CD4-positive, alpha-beta T cell treated with Interferon gamma for 1 hour (primary cell): Measurements from ENCODE around the gene SV2A.
A peak's percentile ranks its signal among the peaks of the same experiment; 100 is the strongest.
"Not testable (repeated sequence)": the region's sequence is repeated elsewhere in the genome, so short reads cannot be mapped to it uniquely, and the experiment has no call there.

Experiments used
- DNase-seq: peaks from one replicate; pipeline ENCODE4 v3.0.0-alpha.2; 2020

SV2A gene

GRCh38 chr1:149917571-149918144 lies at the start of gene SV2A:
SV2A (minus strand) TSS chr1:149917844; CDS start chr1:149913840, 4,004 bp downstream.
- no peak for DNase-seq

GRCh38 chr1:149967041-149967440 lies 49.4 kb upstream of the SV2A start:
- no peak for DNase-seq

DNA sequence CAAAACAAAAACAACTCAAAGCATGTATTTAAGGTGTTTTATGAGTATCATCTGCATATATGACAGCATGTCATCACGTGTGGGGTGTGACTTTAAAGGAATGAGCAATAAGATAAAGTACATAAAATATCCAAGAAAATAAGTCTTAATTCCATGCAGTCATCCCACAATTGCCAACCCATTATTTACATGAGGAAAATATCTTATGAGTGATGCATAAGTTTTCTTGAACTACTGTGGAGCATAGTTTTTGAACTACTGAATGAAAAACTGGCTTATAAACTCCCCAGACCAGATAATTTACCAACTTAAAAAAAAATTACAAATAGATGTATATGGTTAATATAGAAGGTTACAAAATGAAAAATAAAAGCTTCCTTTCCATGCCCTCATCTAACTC lies 48.8 kb upstream of the SV2A start:
- DNase-seq: no peak

DNA sequence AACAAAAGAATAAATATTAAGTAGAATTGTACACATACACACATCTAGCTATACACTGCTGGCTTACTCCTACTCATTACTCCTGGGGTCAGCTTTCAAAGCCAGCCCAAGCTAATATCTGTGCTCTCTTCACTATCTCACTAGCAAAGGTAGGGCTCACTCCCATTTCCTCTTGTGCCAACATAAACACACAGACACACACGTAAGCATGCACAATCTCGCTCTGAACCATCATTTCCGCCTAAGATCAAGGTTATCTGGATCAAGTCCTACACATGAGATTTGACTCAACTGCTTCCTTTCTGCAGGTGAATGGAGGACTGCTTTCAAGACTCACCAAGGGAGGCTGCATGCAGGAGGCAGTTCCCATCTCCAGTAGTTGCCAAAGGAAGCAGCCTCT lies 47.8 kb upstream of the SV2A start:
- DNase-seq: no peak

- DNase-seq: no peak
These were observed 45.7 kb upstream of the SV2A start for GRCh38 chr1:149963358-149963757.

DNA sequence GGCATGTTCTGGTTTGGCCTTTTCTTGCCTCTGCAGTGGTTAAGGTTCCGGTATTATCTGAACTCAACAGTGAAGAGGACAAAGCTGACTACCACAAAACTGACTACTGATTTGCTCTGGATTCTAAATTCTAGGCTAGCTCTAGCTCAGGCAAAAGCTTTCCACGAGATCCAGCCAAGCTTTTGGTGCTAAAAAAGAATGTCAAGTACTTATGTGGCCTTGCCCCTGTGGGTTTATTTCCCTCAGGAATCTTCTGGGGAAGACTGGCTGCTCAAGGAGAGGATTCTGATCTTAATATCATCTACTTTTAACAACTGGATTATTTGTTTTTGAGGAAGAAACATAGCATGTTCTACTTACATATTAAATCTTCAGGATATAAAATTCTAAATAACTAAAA lies 45.1 kb upstream of the SV2A start:
- no peak for DNase-seq

DNA sequence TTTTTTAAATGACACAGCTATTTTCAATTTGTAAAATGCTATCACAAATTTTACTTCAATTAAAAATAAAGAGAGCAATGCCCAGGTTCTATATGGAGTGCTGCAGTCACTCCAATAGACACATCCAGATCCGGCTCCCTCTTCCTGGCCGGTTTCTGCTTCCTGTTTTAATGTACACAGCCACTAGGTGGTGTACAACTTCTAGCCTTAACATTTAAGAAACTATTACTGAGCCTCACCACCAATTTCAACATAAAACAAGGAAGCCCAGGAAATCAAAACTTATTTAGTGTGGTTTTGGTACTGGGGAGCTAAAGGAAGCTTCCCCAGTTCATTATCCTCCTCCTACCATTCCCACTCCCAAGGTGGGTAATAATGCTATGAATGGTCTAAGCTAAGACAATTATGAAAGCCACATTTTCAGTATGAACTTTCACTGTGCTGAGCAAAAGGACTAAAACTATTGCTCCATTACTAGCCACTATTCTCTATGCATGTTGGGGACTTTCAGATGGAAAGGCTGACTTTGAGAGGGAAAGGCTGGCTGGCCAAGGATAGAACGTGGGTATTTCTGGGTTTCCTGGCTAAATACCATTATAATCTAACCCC lies 44.5 kb upstream of the SV2A start:
- DNase-seq: peak; percentile 46

- DNase-seq: not testable (repeated sequence)
These were observed 39.9 kb upstream of the SV2A start for GRCh38 chr1:149957548-149957947.

- DNase-seq: no peak
These were observed 32.3 kb upstream of the SV2A start for GRCh38 chr1:149949911-149950310.

GRCh38 chr1:149945206-149945605 lies 27.6 kb upstream of the SV2A start:
- no peak for DNase-seq

GRCh38 chr1:149942885-149943284 lies 25.2 kb upstream of the SV2A start:
- DNase-seq: no peak

DNA sequence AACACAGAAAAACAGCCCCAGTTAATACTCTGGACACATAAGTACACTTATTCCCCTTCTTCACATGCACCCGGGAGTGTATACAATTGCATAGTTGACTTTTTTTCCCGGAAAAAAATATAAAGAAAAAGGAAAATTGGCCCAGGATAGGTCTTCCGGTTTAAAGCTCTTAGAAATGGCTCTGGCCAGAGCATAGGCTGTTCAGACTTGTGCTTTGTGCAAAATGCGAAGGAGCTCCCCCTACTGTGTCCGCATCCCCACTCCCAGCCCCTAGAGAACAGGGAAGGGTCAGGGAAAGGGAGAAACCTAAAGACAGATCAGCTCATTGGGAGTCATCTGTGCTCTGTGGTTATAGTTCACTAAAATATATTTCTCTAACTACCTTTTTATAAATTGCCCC lies 24.6 kb upstream of the SV2A start:
- DNase-seq: no peak

- DNase-seq: no peak
These were observed 22.8 kb upstream of the SV2A start for GRCh38 chr1:149940427-149940826.

DNA sequence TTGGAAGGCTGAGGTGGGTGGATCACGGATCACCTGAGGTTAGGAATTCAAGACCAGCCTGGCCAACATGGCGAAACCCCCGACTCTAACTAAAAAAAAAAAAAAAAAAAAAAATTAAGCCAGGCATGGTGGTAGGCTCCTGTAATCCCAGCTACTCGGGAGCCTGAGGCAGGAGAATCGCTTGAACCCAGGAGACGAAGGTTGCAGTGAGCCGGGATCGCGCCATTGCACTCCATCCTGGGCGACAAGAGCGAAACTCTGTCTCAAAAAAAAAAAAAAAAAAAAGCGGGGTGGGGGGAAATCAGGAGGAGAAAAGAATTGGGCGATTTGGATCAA lies 21.0 kb upstream of the SV2A start:
- DNase-seq: not testable (repeated sequence)

DNA sequence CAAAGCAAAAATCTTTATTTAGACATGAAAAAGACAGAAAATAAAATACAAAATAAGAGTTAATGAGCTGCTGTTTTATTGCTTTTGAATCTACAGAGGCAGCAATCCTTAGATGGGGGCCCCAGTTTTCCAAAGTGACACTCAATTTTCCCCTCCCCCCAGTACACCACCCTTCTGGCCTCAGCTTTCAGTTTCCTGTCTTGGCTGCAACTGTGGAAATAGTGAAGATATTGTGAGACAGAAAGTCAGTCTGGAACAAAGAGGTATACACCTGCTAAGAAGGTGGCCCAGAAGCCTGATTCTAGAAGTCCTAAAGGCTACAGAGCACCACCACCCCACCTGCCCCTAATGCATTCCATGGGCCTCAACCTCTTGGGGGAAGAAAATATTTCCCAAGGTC lies 20.1 kb upstream of the SV2A start:
- no peak for DNase-seq

DNA sequence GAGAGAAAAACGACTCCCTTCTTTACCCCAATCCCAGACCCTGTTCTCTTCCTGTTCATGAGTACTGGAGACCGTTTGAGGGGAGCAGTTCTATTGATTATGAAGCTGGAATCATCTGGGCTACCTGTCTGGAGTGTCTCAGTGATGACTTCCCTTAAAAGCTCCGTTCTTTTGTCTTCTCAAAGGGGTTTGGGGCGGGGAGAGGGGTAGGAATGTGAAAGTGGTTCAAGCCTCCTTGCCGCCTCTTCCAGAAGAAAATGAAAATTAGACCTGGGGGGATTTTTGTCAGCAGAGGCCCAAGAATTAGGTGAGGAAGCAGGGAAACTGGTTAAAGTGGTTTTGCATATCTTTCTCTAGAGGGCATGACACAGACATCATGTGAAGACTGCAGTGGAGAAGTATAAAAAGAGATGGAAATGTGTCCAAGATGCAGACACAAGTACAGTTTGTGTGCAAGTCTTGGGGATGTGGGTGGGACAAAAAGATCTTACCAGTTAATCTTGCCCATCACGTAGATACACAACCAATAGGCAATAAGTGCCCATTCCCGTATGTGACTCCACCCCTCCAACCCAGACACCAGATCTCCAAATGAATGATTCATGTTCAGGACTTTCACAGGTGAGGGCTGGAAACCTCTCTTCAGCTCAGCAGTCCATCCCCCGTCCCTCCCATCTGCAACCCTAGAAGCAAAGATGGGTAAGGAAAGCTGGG lies 19.5 kb upstream of the SV2A start:
- DNase-seq: no peak

- DNase-seq: no peak
These were observed 18.7 kb upstream of the SV2A start, which contains the start of gene MTMR11 for GRCh38 chr1:149936170-149936991. MTMR11 (minus strand) TSS chr1:149936879; CDS start chr1:149936647, 232 bp downstream.

DNA sequence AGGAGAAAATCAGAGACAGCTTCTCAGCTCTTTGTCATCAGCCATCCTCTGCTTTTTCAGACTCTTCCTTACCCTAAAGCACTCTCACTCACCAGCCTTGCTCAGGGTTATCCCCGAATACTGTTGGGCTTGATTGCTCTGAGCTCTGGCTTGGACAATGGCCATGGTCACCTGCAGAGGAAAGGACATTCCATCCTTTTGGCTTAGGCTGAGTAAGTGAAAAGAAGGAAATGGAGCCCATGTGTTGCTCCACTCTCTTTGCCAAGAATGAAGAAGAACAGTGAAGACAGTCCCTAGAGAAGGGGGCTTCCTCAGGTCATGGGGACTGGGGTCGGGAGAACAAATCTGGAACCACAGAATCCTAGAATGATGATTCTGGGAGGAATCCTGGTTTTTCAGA lies 16.7 kb upstream of the SV2A start:
- DNase-seq: no peak

DNA sequence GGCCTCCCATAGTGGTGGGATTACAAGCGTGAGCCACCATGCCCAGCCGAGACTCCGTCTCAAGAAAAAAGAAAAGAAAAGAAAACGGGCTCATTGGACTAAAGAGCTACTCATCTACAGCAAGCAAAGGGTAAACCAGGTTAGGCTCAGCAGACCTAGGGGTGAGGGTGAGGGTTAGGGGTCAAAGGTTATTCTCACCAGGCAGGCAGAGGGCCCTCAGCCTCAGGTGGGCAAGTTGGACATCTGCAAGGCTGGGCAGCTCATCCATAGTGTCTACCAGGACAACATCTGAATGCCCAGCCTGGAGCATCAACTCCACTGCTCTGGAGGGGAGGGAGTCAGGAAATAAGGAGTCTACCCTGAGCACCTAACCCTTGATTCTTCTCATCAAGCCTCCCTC lies 15.6 kb upstream of the SV2A start:
- no peak for DNase-seq

DNA sequence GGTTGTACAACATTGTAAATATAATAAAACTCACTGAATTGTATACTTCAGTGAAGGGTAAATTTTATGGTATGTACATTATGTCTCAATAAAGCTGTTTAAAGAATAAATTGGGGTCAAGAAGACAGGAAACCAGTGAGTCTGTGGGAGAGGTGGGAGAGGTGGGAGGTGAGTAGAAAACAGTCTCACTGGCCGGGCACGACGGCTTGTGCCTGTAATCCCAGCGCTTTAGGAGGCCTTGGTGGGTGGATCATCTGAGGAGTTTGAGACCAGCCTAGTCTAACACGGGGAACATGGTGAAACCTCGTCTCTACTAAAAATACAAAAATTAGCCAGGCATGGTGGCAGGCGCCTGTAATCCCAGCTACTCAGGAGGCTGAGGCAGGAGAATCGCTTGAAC lies 14.8 kb upstream of the SV2A start:
- no peak for DNase-seq

DNA sequence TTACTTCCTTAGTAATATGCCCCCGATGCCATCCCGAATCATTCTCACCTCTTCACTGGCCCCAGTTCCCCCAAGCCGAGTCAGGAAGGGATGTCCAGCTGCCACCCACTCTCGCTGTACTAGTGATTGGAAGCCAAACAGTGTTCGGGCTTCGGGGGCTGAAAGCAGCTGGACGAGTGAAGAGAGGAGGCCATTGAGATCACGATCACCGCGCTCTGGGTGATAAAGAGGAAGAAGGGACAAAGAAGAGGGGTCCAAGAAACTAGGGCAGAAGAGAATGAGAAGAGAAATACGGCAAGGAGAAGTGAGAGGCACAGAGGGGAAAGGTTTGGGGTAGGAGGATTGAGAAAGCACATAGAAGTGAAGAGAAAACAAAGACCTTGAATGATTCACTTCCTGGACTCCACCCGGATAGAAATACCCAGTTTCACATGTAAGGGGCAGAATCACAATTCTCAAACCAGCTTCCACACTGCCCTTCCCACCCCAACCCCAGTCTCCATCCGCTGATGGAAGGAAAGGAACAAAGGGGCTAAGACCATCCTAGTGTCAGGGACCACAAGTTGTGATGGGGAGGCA lies 13.7 kb upstream of the SV2A start:
- no peak for DNase-seq

- DNase-seq: no peak
These were observed 12.2 kb upstream of the SV2A start for GRCh38 chr1:149929856-149930255.

GRCh38 chr1:149928401-149928724 lies 10.7 kb upstream of the SV2A start:
- DNase-seq: no peak
